ENCODE results near the gene GJB1. TPM values are rescaled to one million over a fixed set of nuclear protein-coding genes. Genes with fewer than 3 reads are reported as not detected.

The GJB1 gene
- total RNA-seq, 1 donor from 2014 or later: not detected

DNA sequence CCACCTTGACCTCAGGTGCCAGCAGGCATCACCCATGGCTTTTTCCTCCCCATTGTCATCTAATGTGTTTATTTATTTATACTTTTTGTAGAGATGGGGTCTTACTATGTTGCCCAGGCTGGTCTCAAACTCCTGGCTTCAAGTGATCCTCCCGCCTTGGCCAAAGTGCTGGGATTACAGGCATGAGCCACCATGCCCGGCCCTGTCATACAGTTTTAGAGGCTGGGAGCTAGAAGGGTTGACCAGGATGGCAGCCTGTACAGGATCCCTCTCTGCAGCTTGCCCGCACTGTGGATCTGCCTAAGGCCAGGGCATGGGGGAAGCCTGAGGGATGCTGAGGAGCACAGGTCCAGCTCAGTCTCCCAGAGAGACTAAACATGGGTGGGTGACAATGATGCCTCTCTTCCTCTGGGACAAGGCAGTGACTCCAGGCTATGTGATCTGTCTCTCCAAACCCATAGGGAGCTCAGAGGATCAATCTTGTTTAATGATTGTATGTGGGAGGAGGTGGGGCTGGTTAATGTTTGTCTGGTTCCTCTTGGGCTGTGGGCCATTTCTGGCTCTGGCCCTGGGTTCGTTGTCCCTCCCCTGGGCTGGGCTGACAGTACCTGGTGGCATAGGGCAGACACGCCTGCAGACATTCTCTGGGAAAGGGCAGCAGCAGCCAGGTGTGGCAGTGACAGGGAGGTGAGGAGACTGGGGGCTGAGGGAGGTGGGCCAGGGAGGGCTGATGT, 8.3 kb upstream of the GJB1 start:
- intact Hi-C loops (cut with micrococcal nuclease): no loop called here

DNA sequence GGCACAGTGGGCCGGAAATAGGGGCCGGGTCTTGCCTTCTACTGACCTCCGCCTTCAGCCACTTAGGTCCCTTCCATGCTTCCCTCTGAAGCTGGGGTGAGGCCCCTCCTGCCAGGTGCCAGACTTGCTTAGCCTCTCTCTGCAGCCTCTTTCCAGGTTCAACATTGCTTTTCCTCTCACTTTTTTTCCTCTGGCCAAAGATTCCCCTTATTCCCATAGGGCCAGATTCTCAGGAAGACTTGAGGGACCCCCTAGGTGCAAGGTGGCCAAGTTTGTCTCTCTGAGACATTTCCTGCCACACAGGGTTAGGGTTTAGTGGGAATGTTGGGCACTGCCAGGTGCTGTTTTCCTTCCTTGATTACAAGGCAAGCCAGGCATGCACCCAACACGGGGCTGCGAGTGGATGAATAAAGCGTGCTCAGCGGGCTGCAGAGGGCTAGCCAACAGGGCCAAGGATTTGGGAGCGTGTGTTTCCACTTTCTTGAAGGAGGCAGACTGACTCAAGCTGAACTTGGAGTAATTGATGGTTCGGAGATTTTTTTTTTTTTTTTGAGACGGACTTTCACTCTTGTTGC, 7.6 kb upstream of the GJB1 start:
- intact Hi-C loops (cut with micrococcal nuclease): no loop called here

GRCh38 chrX:71216485-71216884, 6.5 kb upstream of the GJB1 start:
- intact Hi-C loops (cut with micrococcal nuclease): no loop called here

DNA sequence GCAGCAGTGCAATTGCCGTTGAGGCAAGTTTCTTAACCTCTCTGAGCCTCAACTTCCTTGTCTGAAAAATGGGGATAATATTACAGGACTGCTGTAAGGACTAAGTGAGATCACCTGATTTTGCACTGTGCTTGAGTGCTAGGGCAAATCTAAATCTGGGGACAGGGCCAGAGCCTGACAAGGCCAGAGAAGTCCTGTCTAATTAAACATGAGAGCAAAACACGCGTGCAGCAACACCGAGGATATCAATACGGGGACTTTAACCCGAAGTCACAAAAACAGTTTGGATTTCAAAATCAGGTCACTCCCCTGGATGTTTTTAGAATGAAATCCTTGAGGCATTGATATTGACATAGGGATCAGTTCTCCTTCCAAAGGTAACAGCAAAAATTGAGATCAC, 5.7 kb upstream of the GJB1 start:
- intact Hi-C loops (cut with micrococcal nuclease): no loop called here

DNA sequence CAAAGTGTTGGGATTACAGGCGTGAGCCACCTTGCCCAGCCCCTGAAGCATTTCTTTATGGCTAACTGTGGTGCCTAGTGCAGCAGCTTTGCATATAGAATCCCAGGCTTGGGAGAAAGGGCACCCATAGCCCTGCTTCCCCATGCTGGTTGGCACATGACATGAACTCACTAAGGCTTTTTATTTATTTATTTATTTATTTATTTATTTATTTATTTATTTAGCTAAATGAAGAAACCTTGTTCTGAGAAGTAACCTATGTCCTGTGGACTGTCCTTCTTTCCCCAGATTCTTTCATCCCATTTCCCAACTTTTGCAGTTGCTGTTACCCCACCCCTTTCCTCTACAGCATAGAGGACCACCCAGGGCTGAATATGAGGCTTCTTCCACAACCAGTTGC, 1.9 kb upstream of the GJB1 start:
- intact Hi-C loops (cut with micrococcal nuclease): no loop called here

- intact Hi-C loops (cut with micrococcal nuclease): no loop called here
Observed at GRCh38 chrX:71224098-71224708, 1.2 kb downstream of the GJB1 start.

DNA sequence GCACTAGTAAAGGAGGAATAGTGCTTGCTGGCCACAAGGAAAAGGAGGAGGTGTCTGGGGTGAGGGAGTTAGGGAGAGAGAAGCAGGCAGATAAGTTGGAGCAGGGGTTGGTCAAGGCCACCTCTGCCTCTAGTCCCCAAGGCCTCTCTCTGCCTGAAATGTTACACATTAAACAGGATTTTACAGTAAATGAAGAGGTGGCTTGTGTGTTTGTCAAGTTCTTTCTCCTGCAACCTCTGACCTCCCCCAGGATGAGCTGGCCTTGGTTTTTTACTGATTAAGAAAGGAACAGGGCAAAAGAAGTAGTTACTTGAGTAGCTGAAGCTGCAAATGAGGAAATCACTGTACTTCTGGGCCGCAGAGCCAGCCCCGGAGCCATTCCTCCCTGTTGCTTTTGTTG, 2.0 kb downstream of the GJB1 start:
- intact Hi-C loops (cut with micrococcal nuclease): no loop called here

- intact Hi-C loops (cut with micrococcal nuclease): no loop called here
Observed at GRCh38 chrX:71225676-71226075, 2.7 kb downstream of the GJB1 start.

DNA sequence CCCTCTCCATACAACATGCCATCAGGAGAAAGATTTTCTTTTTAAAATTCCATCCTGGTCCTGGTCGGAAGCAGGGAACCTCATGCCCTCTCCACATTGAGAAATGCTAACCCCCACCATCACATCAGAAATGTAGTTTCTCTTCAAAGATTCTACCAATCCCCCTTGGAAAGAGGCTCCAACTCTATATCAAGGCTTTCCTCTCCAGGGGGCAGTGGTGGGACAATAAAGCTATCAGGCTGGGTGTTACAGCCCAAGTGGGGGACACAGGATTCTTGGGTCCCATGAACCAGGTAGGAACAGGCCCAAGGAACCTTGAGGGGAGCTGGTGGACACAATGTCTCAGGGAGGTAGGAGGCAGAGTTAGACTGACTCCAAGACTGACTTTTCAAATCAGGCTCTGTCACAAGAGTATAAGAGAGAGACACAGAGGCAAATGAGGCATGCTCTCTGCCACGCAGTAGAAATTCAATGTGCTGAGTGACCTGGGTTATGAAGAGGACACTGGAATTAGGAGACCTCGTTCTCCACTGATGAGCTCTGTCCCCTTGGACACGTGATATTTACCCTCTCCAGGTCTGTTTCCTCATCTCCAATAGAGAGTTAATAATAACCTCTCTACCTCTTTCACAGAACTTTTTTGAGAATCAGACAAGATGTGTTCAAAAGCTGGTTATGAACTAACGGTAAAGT, 4.5 kb downstream of the GJB1 start:
- intact Hi-C loops (cut with micrococcal nuclease): no loop called here

- intact Hi-C loops (cut with micrococcal nuclease): no loop called here
Observed at GRCh38 chrX:71228063-71228642, 5.1 kb downstream of the GJB1 start.

DNA sequence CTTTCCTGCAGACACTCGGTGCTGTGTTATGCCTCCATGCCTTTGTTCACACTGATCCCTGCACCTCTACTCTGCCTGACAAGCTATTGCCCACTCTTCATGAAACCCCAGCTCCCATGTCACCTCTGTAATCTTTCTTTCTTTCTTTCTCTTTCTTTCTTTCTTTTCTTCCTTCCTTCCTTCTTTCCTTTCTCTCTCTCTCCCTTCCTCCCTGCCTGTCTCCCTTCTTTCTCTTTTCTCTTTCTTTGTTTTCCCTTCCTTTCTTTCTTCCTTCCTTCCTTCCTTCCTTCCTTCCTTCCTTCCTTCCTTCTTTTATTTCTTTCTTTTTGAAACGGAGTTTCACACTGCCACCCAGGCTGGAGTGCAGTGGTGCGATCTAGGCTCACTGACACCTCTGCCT, 12.5 kb downstream of the GJB1 start:
- intact Hi-C loops (cut with micrococcal nuclease): no loop called here

DNA sequence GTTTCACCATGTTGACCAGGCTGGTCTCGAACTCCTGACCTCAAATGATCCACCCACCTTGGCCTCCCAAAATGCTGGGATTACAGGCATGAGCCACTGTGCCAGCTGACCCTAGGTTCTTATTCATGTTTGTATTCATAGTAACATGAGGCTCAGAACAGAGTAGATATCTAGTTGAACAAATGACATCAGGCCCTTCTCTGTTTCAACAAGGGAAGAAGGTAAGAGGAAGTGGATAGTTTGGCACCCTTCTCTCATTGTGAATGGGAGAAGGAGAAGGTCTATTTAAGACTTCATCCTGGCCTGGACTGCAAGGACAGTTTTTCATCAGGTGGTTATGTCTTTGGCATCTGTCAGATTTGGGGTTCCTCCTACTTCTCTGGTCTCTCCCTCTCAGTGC, 13.8 kb downstream of the GJB1 start:
- intact Hi-C loops (cut with micrococcal nuclease): no loop called here

DNA sequence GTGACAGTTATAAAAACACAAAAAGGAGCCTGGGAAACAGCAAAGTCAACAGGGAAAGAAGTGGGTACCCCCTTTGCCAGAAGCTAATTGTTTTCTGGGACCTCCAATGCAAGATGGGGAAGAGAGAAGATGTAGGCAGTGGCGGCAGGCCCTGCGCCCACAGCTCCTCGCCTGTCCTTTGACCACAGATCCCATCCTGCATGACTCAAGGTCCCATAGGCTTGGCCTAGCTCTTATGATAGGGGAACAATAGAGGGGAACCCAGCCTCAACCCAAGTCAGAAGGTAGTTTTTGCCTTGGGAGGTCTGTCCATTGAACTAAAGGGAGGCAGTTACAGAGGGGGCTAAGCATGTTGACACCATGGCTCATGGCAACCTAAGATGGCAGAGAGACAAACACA, 16.8 kb downstream of the GJB1 start:
- intact Hi-C loops (cut with micrococcal nuclease): no loop called here

GRCh38 chrX:71241301-71241700, 18.3 kb downstream of the GJB1 start:
- intact Hi-C loops (cut with micrococcal nuclease): no loop called here

GRCh38 chrX:71244359-71245128, 21.5 kb downstream of the GJB1 start:
- intact Hi-C loops (cut with micrococcal nuclease): no loop called here

- intact Hi-C loops (cut with micrococcal nuclease): no loop called here
Observed at GRCh38 chrX:71245159-71245558, 22.1 kb downstream of the GJB1 start.

DNA sequence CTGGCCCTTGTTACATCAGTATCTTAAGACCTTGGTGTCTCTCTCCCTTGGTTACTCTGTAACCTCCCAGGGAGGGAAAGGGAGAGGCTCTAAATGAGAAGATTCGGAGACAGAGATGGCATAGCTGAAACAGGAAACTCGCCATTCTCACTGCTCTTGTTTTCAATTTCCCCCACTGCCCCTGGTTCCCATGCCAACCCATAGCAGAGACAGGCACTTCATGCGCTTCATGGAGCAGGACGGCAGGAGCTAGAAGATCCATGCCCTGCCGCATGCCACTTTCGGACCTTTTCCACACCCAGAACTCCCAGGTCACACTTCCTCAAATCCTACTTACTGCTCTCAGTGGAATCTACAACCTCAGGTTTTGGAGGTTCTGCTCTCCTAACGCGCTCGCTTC, 27.8 kb downstream of the GJB1 start:
- intact Hi-C loops (cut with micrococcal nuclease): loop anchor here (10.0 kb wide), 2 partner anchors 156 to 1116 kb away; partner anchors contain the start of genes FOXO4 and IGBP1

DNA sequence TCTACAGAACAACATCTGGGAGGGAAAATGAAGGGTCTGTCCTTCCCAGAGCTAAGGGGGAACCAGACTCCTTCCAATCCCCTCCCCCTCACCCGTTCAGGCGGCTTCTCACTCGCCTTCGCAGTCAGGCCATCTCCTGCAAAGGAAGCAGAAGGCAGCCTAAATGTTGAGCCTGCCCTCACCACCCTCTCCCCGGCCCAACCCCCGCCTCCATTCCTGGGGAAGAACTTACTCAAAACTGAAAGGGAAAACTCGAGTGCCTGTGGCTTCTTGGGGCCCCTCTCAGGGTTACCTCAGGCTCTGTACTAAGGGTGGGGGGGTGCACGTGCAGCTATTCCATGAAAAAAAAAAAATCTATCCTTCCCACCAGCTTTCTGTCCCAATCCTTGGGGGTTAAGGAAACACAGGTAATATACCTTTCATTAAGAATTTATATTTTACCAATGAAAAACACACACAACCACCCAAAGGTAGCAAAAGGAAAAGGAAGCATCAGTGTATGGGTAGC, 28.5 kb downstream of the GJB1 start:
- intact Hi-C loops (cut with micrococcal nuclease): loop anchor here (10.0 kb wide), 2 partner anchors 157 to 1117 kb away; partner anchors contain the start of genes FOXO4 and IGBP1

DNA sequence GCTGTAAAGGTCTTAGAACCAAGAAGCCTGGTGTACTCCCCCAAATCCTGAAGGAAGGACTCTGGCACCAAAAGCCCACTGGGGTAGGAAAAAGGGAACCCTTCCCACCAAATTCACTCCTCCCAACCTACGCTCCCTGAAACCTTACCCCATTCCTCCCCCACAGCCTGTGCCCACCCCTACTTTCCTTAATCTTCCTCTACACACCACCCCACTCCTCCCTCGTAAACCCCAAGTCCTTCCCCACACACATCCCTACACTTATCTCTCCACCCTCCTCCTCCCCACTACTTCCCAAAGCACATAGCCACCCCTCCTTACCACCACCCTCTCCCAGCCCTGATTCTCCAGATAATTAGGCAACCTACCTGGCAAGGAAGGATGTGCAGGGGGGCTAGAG, 29.2 kb downstream of the GJB1 start:
- intact Hi-C loops (cut with micrococcal nuclease): loop anchor here (10.0 kb wide), 2 partner anchors 157 to 1117 kb away; partner anchors contain the start of genes FOXO4 and IGBP1

- intact Hi-C loops (cut with micrococcal nuclease): loop anchor here (1.0 to 10.0 kb wide), 7 partner anchors 30 to 1119 kb away; partner anchors contain the start of genes FOXO4, IGBP1, NONO and SNX12
Observed at GRCh38 chrX:71253253-71254091, 30.4 kb downstream of the GJB1 start.

Measured in T-helper 1 cell treated with Interleukin-12 subunit alpha and Interleukin-12 subunit beta and Interleukin-4 antibody, amounts not matched to agents 30 ng/mL and 1 ng/mL, for 36 hours (primary cell).